Neutrophil (primary cell): Measurements from ENCODE around the gene SMIM27.
A peak's percentile ranks its signal among the peaks of the same experiment; 100 is the strongest.

Experiments
- H3K27ac ChIP-seq: fragments of 200-600 bp; sonication (generic); 2 replicates; pipeline ENCODE4 v1.5.1; 2016; ENCODE audit warnings: mild to moderate bottlenecking, moderate library complexity
- H3K27me3 ChIP-seq: fragments of 200-600 bp; sonication (generic); 2 replicates; pipeline ENCODE4 v1.6.0; 2016; ENCODE audit warnings: mild to moderate bottlenecking
- H3K36me3 ChIP-seq: fragments of 200-600 bp; sonication (generic); 2 replicates; pipeline ENCODE4 v1.5.1; 2017
- H3K4me1 ChIP-seq, 2 experiments: fragments of 200-600 bp in 1 of 2; sonication (generic) in 1 of 2; 1 replicate in 1 of 2; 2 replicates in 1 of 2; pipeline versions ENCODE4 v1.5.1 to v1.6.1; 2013 to 2016; ENCODE audit warnings: low read depth in 1 of 2, low read length in 1 of 2, mild to moderate bottlenecking in 1 of 2, moderate library complexity in 1 of 2; ENCODE audit not compliant: control insufficient read depth in 1 of 2, insufficient read depth in 1 of 2
- H3K4me3 ChIP-seq, 2 experiments: fragments of 200-600 bp in 1 of 2; sonication (generic) in 1 of 2; 1 replicate in 1 of 2; 2 replicates in 1 of 2; pipeline ENCODE4 v1.5.1; 2013 to 2016; ENCODE audit warnings: low read depth in 1 of 2, low read length in 1 of 2, mild to moderate bottlenecking in 1 of 2, moderate library complexity in 1 of 2
- H3K9me3 ChIP-seq: fragments of 200-600 bp; sonication (generic); 2 replicates; pipeline ENCODE4 v1.5.1; 2016
- CTCF ChIP-seq: fragments of 200-600 bp; sonication (generic); IDR thresholded peaks from 2 replicates; pipeline ENCODE4 v1.5.1; 2016; ENCODE audit warnings: antibody characterized with exemption

SMIM27 gene

GRCh38 chr9:32579706-32580331, 27.7 kb downstream of the SMIM27 start:
- Histone ChIP-seq H3K9me3 (no peaks in the 10 kb centered on the region), H3K4me1 (no peaks in the 10 kb centered on the region), H3K27me3 (peaks cover 70% of the 10 kb centered on the region), H3K36me3 (no peaks in the 10 kb centered on the region), H3K4me3 (no peak overlapping the region), H3K27ac (no peak overlapping the region)
- peak; percentile 93 for TF ChIP-seq CTCF

- no peaks in the 10 kb centered on the region for H3K9me3 ChIP-seq
- TF ChIP-seq CTCF: no peak
- H3K4me1 ChIP-seq: no peaks in the 10 kb centered on the region
- peaks cover 79% of the 10 kb centered on the region for H3K27me3 ChIP-seq
- no peak overlapping the region for H3K4me3 ChIP-seq
- H3K36me3 ChIP-seq: no peaks in the 10 kb centered on the region
- no peak overlapping the region for H3K27ac ChIP-seq
Measured at GRCh38 chr9:32580631-32581300, 28.6 kb downstream of the SMIM27 start.

DNA sequence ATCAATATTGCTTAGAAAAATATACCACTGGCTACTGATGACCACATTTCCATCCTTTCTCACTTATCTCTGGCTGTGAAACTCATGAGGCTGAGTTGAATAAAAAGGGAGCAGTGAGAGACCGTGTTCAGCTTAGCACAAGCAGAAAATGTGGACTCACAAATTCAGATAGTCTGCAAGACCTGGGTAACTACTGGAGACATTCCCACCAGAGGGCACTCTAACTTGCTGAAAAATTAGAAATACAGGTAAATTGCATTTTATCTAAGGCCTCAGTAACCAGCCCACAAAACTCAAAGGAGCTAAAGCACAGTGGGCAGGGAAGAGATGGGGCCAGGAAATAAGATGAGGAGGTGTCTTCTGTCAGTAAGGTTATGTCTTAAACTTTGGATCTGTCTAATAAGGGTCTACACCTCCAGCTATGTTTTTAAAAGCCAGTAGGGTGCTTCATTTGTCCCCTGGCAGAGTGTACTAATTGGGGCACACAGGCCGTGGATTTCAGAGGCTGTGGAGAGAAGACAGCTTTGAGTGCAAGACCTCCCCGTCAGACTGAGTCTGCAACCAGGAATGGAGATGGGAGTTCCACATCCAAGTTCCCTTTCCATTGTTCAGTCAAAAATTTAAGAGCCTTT, 29.5 kb downstream of the SMIM27 start:
- H3K4me3 ChIP-seq: no peak overlapping the region
- no peaks in the 10 kb centered on the region for H3K4me1 ChIP-seq
- H3K9me3 ChIP-seq: no peaks in the 10 kb centered on the region
- H3K36me3 ChIP-seq: no peaks in the 10 kb centered on the region
- peaks cover 80% of the 10 kb centered on the region for H3K27me3 ChIP-seq
- H3K27ac ChIP-seq: no peak overlapping the region
- no peak for TF ChIP-seq CTCF

GRCh38 chr9:32584784-32585183, 32.7 kb downstream of the SMIM27 start:
- TF ChIP-seq CTCF: no peak
- Histone ChIP-seq H3K4me3 (no peak overlapping the region), H3K9me3 (no peaks in the 10 kb centered on the region), H3K36me3 (no peaks in the 10 kb centered on the region), H3K27me3 (peaks cover 83% of the 10 kb centered on the region), H3K4me1 (no peaks in the 10 kb centered on the region), H3K27ac (no peak overlapping the region)

- TF ChIP-seq CTCF: no peak
- Histone ChIP-seq H3K4me1 (no peaks in the 10 kb centered on the region), H3K27me3 (peaks cover 77% of the 10 kb centered on the region), H3K27ac (no peak overlapping the region), H3K9me3 (no peaks in the 10 kb centered on the region), H3K36me3 (no peaks in the 10 kb centered on the region), H3K4me3 (no peak overlapping the region)
Measured at GRCh38 chr9:32587901-32588300, 35.8 kb downstream of the SMIM27 start.
